ENCODE data around the gene BMAL2. TPM values are rescaled to one million over a fixed set of nuclear protein-coding genes. Genes with fewer than 3 reads are reported as not detected.
A peak's percentile ranks its signal among the peaks of the same experiment; 100 is the strongest.

The BMAL2 gene
- total RNA-seq, 4 donors from 2014 or later: 19.3 to 80.7 (median 39.1) TPM

DNA sequence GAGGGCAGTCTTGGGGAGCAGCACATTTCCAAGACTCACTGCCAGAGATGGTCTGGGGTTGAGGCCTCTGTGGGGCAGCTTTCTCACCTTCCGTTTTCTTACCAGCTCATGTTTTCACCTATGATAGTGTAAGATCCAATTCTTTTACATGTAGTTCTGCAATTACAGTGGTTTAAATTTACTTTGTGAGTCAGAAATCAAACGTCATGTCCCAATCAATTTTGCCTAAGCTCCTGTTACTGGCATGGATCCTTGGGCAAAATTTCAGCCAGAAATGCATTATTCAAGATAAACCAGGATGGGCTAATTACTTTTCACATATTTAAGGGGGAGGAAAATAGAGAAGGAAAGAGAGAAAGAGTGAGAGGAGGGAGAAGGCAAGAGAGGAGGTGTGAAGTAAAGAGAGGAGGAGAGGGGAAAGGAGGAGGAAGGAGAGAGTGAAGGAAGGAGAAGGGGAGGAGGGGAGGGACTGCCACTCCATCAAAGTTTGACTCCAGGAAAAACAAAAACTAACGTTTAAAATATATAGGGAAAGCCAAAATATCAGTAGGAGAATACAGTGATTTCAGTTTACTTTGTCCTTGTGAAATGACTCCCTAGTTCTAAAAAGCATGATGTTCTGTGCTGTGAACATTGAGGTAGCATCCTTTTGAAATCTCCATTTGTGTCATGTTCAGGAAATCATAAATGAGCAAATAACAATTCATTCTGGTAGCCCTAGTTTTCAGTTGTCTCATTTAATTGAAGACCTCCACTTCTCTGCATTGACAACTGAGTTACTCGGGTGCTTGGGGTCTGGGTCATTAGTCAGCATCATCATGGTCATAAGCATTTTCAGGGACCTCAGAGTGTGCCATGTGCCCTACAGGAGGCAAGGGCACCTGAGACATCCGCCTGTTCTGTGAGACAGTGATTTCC, 3.0 kb downstream of the BMAL2 start:
- H3K4me1 ChIP-seq: peaks cover 20 to 83% (median 32%) of the 10 kb centered on the region in 3 donors
- WGBS, 2 donors: 36 to 47% methylated on average over 4 to 5 of the region's 5 CpGs
- TF ChIP-seq POLR2A (IDR thresholded peaks at IDR 0.05): no peak
- TF ChIP-seq, protein P1, sequence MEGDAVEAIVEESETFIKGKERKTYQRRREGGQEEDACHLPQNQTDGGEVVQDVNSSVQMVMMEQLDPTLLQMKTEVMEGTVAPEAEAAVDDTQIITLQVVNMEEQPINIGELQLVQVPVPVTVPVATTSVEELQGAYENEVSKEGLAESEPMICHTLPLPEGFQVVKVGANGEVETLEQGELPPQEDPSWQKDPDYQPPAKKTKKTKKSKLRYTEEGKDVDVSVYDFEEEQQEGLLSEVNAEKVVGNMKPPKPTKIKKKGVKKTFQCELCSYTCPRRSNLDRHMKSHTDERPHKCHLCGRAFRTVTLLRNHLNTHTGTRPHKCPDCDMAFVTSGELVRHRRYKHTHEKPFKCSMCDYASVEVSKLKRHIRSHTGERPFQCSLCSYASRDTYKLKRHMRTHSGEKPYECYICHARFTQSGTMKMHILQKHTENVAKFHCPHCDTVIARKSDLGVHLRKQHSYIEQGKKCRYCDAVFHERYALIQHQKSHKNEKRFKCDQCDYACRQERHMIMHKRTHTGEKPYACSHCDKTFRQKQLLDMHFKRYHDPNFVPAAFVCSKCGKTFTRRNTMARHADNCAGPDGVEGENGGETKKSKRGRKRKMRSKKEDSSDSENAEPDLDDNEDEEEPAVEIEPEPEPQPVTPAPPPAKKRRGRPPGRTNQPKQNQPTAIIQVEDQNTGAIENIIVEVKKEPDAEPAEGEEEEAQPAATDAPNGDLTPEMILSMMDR (IDR thresholded peaks at IDR 0.05): no peak
- no peak for DNase-seq
- H3K27me3 ChIP-seq: no peaks in the 10 kb centered on the region
- intact Hi-C loops (cut with DNase I): no loop called here
- peak overlapping the region; percentile 8 to 81 (median 78) for H3K27ac ChIP-seq
- H3K36me3 ChIP-seq: no peaks in the 10 kb centered on the region
- peak overlapping the region in 1 of 4 donors; percentile 68 for H3K4me3 ChIP-seq
- no peaks in the 10 kb centered on the region for H3K9me3 ChIP-seq

DNA sequence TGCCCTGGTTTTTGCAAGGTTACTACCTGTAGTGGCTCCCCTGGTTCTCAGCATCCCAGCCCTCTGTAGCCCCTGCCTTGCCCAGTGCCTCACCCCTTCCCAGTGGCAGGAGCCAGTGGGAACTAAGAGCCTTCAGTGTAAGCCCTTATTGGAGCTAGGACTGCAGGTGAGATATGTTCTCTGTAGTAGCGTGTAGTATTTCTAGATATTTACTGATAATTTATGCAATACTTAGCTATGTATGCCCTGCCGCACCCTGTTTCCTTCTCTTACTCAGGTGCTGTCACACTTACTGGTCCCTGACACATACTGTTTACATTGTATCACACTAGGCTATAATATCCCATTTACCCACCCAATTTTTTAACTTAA, 3.6 kb downstream of the BMAL2 start:
- 45 to 58% methylated on average over 2 of the region's 2 CpGs for whole genome bisulfite sequencing, 2 donors
- TF ChIP-seq, protein P1 (IDR thresholded peaks at IDR 0.05): no peak
- TF ChIP-seq POLR2A (IDR thresholded peaks at IDR 0.05): peak in 1 of 4 donors; percentile 33
- no peak for DNase-seq

DNA sequence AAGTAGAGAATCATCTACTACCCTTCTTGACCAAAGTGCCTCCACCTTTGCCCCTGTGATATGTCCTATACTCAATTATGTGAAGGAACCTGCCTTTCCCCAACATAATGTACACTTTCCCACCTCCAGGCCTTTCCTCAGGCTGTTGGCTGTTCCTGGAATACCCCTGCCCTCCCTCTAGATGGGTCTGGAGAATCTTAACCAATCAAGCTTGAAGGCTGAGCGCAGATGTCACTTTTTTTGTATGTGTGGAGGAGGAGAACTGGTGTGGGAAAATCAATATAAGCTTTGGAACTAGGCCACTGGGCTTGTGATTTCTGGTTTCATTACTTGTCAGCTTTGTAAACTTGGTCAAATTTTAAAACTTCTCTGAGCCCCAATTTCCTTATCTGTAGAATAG, 4.7 kb downstream of the BMAL2 start:
- Histone ChIP-seq H3K4me3 (no peak overlapping the region), H3K9me3 (no peaks in the 10 kb centered on the region), H3K36me3 (no peaks in the 10 kb centered on the region), H3K27ac (peak overlapping the region in 3 of 4 donors; percentile 57 to 81 (median 60)), H3K27me3 (no peaks in the 10 kb centered on the region), H3K4me1 (peaks cover 11 to 83% (median 24%) of the 10 kb centered on the region in 3 donors)
- no peak for DNase-seq
- 86% methylated on average over 1 of the region's 1 CpG for WGBS, 2 donors
- intact Hi-C loops (cut with DNase I): no loop called here
- TF ChIP-seq POLR2A (IDR thresholded peaks at IDR 0.05): no peak
- TF ChIP-seq, protein P1 (IDR thresholded peaks at IDR 0.05): no peak

More for the DNA sequence above, 3.6 kb downstream of the BMAL2 start:
- Histone ChIP-seq H3K27me3 (no peaks in the 10 kb centered on the region), H3K27ac (peak overlapping the region; percentile 8 to 81 (median 78)), H3K9me3 (no peaks in the 10 kb centered on the region), H3K4me3 (no peak overlapping the region), H3K4me1 (peaks cover 20 to 83% (median 27%) of the 10 kb centered on the region in 3 donors), H3K36me3 (no peaks in the 10 kb centered on the region)
- intact Hi-C loops (cut with DNase I): no loop called here

DNA sequence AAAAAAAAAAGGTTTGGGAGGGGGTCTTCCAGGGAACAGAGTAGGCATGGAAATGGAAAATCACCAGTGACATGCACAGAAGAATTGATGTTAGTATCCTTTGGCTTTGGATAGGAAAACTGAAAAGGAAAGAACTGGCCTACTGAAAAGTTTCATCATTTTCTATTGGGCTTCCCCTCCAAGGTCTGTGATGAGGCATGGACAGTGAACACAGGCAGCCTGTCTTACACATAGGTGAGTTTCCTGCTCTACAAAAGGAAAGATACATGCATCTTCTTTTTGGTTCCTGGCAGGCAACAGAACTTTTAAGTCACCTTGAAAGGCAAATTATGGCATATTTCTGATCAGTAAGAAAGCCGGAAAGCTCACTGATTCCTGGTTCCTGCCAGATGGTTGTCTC, 5.8 kb downstream of the BMAL2 start:
- WGBS, 2 donors: 81 to 94% methylated on average over 1 of the region's 1 CpG

More for the DNA sequence above, 5.8 kb downstream of the BMAL2 start:
- TF ChIP-seq, protein P1 (IDR thresholded peaks at IDR 0.05): no peak
- no peak for TF ChIP-seq POLR2A (IDR thresholded peaks at IDR 0.05)
- peak overlapping the region in 3 of 4 donors; percentile 57 to 81 (median 60) for H3K27ac ChIP-seq
- no peak for DNase-seq
- no peaks in the 10 kb centered on the region for H3K27me3 ChIP-seq
- no peaks in the 10 kb centered on the region for H3K36me3 ChIP-seq
- intact Hi-C loops (cut with DNase I): no loop called here
- H3K4me3 ChIP-seq: no peak overlapping the region
- no peaks in the 10 kb centered on the region for H3K9me3 ChIP-seq
- H3K4me1 ChIP-seq: peaks cover 7 to 87% (median 30%) of the 10 kb centered on the region in 3 donors

Measured in esophagus squamous epithelium (tissue), 5 donors.